Measurements from ENCODE around the gene SHANK2.

- no peak for TF ChIP-seq CTCF (IDR thresholded peaks at IDR 0.05)
- TF ChIP-seq POLR2AphosphoS5 (IDR thresholded peaks at IDR 0.05) = no peak
- no peak for TF ChIP-seq POLR2A (IDR thresholded peaks at IDR 0.05)
Measured at GRCh38 chr11:71294846-71295600, 42.6 kb upstream of the SHANK2 start.
